OCI-LY1 (cell line): ENCODE data around the gene RNF144A.

Experiments
- H2AFZ ChIP-seq: fragments of 200-600 bp; sonication (generic), shearing (Covaris generic); 2 replicates; pipeline ENCODE4 v1.6.0; 2014; ENCODE audit warnings: antibody characterized with exemption, mild to moderate bottlenecking, low read length
- H3F3A ChIP-seq: fragments of 200-600 bp; sonication (generic), shearing (Covaris generic); 2 replicates; pipeline ENCODE4 v1.6.0; 2014; ENCODE audit warnings: mild to moderate bottlenecking, antibody characterized with exemption, low read length, moderate library complexity; ENCODE audit not compliant: insufficient read depth
- H3K27ac ChIP-seq: fragments of 200-600 bp; sonication (generic); 2 replicates; pipeline ENCODE4 v1.5.1; 2014; ENCODE audit warnings: low read length, mixed run types, mild to moderate bottlenecking, low read depth; ENCODE audit not compliant: poor library complexity, severe bottlenecking
- H3K27me3 ChIP-seq: fragments of 200-600 bp; sonication (generic); 2 replicates; pipeline ENCODE4 v1.6.0; 2014; ENCODE audit warnings: antibody characterized with exemption, mild to moderate bottlenecking, low read length, moderate library complexity; ENCODE audit not compliant: insufficient read depth
- H3K36me3 ChIP-seq: fragments of 200-600 bp; sonication (generic); 2 replicates; pipeline ENCODE4 v1.6.1; 2014; ENCODE audit warnings: mild to moderate bottlenecking, antibody characterized with exemption, low read length, moderate library complexity, mixed read lengths; ENCODE audit not compliant: insufficient read depth
- H3K4me1 ChIP-seq: fragments of 200-600 bp; sonication (generic); 2 replicates; pipeline ENCODE4 v1.5.1; 2014; ENCODE audit warnings: mild to moderate bottlenecking, low read length, moderate library complexity; ENCODE audit not compliant: insufficient read depth, severe bottlenecking
- H3K4me2 ChIP-seq: fragments of 200-600 bp; sonication (generic), shearing (Covaris generic); 2 replicates; pipeline ENCODE4 v1.6.1; 2014; ENCODE audit warnings: low read length
- H3K4me3 ChIP-seq: fragments of 200-600 bp; sonication (generic); 2 replicates; pipeline ENCODE4 v1.5.1; 2014; ENCODE audit warnings: low read length, low read depth, mild to moderate bottlenecking, mixed read lengths; ENCODE audit not compliant: poor library complexity, severe bottlenecking
- H3K79me2 ChIP-seq: fragments of 200-600 bp; shearing (Covaris generic); 2 replicates; pipeline ENCODE4 v1.6.1; 2016; ENCODE audit warnings: mixed run types, low read length, mixed read lengths; ENCODE audit not compliant: insufficient read depth
- H3K9ac ChIP-seq: fragments of 200-600 bp; sonication (generic), shearing (Covaris generic); 2 replicates; pipeline ENCODE4 v1.6.1; 2014; ENCODE audit warnings: mild to moderate bottlenecking, low read length, mixed read lengths
- H3K9me2 ChIP-seq: fragments of 200-600 bp; sonication (generic), shearing (Covaris generic); 2 replicates; pipeline ENCODE4 v1.6.1; 2014; ENCODE audit warnings: low read depth, mild to moderate bottlenecking, low read length, mixed read lengths
- H3K9me3 ChIP-seq: fragments of 200-600 bp; shearing (Covaris generic); 2 replicates; pipeline ENCODE4 v1.6.1; 2014; ENCODE audit warnings: low read length, mixed read lengths
- H4K20me1 ChIP-seq: fragments of 200-600 bp; sonication (generic), shearing (Covaris generic); 2 replicates; pipeline ENCODE4 v1.6.0; 2016; ENCODE audit warnings: mild to moderate bottlenecking, low read length; ENCODE audit not compliant: insufficient read depth
- EZH2 ChIP-seq: fragments of 200-600 bp; sonication (generic), shearing (Covaris generic); IDR thresholded peaks from 2 replicates; pipeline ENCODE4 v1.8.0; 2017; ENCODE audit warnings: borderline replicate concordance, mixed run types, mild to moderate bottlenecking, antibody characterized with exemption, low read length, moderate library complexity, mixed read lengths
- TF ChIP-seq, protein P1 (sequence below): fragments of 200-600 bp; sonication (generic), shearing (Covaris generic); IDR thresholded peaks from 2 replicates; pipeline ENCODE4 v1.5.1; 2017; ENCODE audit warnings: mild to moderate bottlenecking, antibody characterized with exemption, low read length, moderate library complexity, mixed read lengths

RNF144A gene

GRCh38 chr2:7022492-7023385, 105.5 kb downstream of the RNF144A start:
- H3K4me1 ChIP-seq, result no peaks in the 10 kb centered on the region
- H3K27me3 ChIP-seq, result peaks cover 4% of the 10 kb centered on the region; the same call in 1 of the 2 replicates
- no peaks in the 10 kb centered on the region for H3K9me2 ChIP-seq
- H3F3A ChIP-seq, result no peaks in the 10 kb centered on the region
- no peak overlapping the region for H3K27ac ChIP-seq
- no peak overlapping the region for H2AFZ ChIP-seq
- no peaks in the 10 kb centered on the region for H3K79me2 ChIP-seq
- no peak overlapping the region for H3K4me3 ChIP-seq
- no peaks in the 10 kb centered on the region for H4K20me1 ChIP-seq
- TF ChIP-seq, protein P1, sequence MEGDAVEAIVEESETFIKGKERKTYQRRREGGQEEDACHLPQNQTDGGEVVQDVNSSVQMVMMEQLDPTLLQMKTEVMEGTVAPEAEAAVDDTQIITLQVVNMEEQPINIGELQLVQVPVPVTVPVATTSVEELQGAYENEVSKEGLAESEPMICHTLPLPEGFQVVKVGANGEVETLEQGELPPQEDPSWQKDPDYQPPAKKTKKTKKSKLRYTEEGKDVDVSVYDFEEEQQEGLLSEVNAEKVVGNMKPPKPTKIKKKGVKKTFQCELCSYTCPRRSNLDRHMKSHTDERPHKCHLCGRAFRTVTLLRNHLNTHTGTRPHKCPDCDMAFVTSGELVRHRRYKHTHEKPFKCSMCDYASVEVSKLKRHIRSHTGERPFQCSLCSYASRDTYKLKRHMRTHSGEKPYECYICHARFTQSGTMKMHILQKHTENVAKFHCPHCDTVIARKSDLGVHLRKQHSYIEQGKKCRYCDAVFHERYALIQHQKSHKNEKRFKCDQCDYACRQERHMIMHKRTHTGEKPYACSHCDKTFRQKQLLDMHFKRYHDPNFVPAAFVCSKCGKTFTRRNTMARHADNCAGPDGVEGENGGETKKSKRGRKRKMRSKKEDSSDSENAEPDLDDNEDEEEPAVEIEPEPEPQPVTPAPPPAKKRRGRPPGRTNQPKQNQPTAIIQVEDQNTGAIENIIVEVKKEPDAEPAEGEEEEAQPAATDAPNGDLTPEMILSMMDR, result no peak
- TF ChIP-seq EZH2, result no peak
- no peak overlapping the region for H3K9ac ChIP-seq
- H3K36me3 ChIP-seq, result no peaks in the 10 kb centered on the region
- no peaks in the 10 kb centered on the region for H3K9me3 ChIP-seq
- H3K4me2 ChIP-seq, result no peak overlapping the region

GRCh38 chr2:7023542-7023941, 106.3 kb downstream of the RNF144A start:
- no peak overlapping the region for H3K27ac ChIP-seq
- no peaks in the 10 kb centered on the region for H3K9me3 ChIP-seq
- H3K79me2 ChIP-seq, result no peaks in the 10 kb centered on the region
- no peak overlapping the region for H3K4me2 ChIP-seq
- H3K36me3 ChIP-seq, result no peaks in the 10 kb centered on the region
- no peak overlapping the region for H3K4me3 ChIP-seq
- H3F3A ChIP-seq, result no peaks in the 10 kb centered on the region
- peaks cover 4% of the 10 kb centered on the region; the same call in 1 of the 2 replicates for H3K27me3 ChIP-seq
- no peak overlapping the region for H2AFZ ChIP-seq
- H3K9me2 ChIP-seq, result no peaks in the 10 kb centered on the region
- TF ChIP-seq, protein P1, result no peak
- no peak for TF ChIP-seq EZH2
- H4K20me1 ChIP-seq, result no peaks in the 10 kb centered on the region
- no peaks in the 10 kb centered on the region for H3K4me1 ChIP-seq
- no peak overlapping the region for H3K9ac ChIP-seq

DNA sequence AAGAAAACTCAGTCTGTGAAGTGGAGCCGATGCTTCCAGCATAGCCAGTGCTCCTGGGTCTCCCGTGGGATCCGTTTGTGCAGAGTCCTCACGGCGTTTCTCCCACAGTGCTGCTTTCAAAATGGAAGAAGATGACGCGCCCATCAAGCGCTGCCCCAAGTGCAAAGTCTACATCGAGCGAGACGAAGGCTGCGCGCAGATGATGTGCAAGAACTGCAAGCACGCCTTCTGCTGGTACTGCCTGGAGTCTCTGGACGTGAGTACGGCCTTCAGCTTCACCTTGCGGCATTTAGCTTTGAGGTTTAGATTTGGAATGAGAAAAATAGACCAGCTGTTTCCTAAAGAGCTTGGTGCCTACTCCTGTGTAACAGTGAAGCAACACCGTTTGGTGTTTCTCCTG, 107.0 kb downstream of the RNF144A start:
- no peaks in the 10 kb centered on the region for H3K9me2 ChIP-seq
- H3K9ac ChIP-seq, result no peak overlapping the region
- no peaks in the 10 kb centered on the region for H3F3A ChIP-seq
- no peak overlapping the region for H3K4me3 ChIP-seq
- H3K4me1 ChIP-seq, result no peaks in the 10 kb centered on the region
- no peaks in the 10 kb centered on the region for H3K79me2 ChIP-seq
- H3K36me3 ChIP-seq, result no peaks in the 10 kb centered on the region
- no peak overlapping the region for H3K4me2 ChIP-seq
- peaks cover 4% of the 10 kb centered on the region; the same call in 1 of the 2 replicates for H3K27me3 ChIP-seq
- H3K9me3 ChIP-seq, result no peaks in the 10 kb centered on the region
- TF ChIP-seq EZH2, result no peak
- TF ChIP-seq, protein P1, result no peak
- no peak overlapping the region for H2AFZ ChIP-seq
- H4K20me1 ChIP-seq, result no peaks in the 10 kb centered on the region
- no peak overlapping the region for H3K27ac ChIP-seq
